H9 (cell line): Measurements from ENCODE around the gene DBN1. TPM values are rescaled to one million over a fixed set of nuclear protein-coding genes. Genes with fewer than 3 reads are reported as not detected.

ENCODE experiments used
- DNase-seq: peaks from one replicate; pipeline ENCODE4 v3.0.0-alpha.2; 2017
- H2AFZ ChIP-seq: one replicate; pipeline ENCODE4 v1.6.1; 2013; ENCODE audit warnings: mild to moderate bottlenecking, low read length, control low read depth, moderate library complexity
- H2AK5ac ChIP-seq: 2 replicates; pipeline ENCODE4 v1.6.1; 2013; ENCODE audit warnings: low read length, control low read depth, mixed read lengths; ENCODE audit not compliant: insufficient read length
- H2BK120ac ChIP-seq: one replicate; pipeline ENCODE4 v1.6.1; 2013; ENCODE audit warnings: low read depth, mild to moderate bottlenecking, low read length, control low read depth, inconsistent platforms; ENCODE audit not compliant: poor library complexity, severe bottlenecking
- H2BK12ac ChIP-seq: 2 replicates; pipeline ENCODE4 v1.6.1; 2013; ENCODE audit warnings: low read length, control low read depth, mixed read lengths, low read depth; ENCODE audit not compliant: insufficient read length
- H2BK15ac ChIP-seq: 2 replicates; pipeline ENCODE4 v1.6.1; 2013; ENCODE audit warnings: low read depth, low read length, control low read depth
- H2BK20ac ChIP-seq: one replicate; pipeline ENCODE4 v1.6.1; 2013; ENCODE audit warnings: low read depth, mild to moderate bottlenecking, low read length, control low read depth, inconsistent platforms; ENCODE audit not compliant: poor library complexity, severe bottlenecking
- H2BK5ac ChIP-seq: 2 replicates; pipeline ENCODE4 v1.6.1; 2013; ENCODE audit warnings: low read length, control low read depth, mixed read lengths; ENCODE audit not compliant: insufficient read length
- H3K14ac ChIP-seq: 2 replicates; pipeline ENCODE4 v1.6.1; 2013; ENCODE audit warnings: low read length, control low read depth; ENCODE audit not compliant: insufficient read depth
- H3K18ac ChIP-seq: 2 replicates; pipeline ENCODE4 v1.6.1; 2013; ENCODE audit warnings: low read depth, mild to moderate bottlenecking, mixed read lengths, low read length, control low read depth; ENCODE audit not compliant: insufficient read length
- H3K23ac ChIP-seq: 2 replicates; pipeline ENCODE4 v1.6.1; 2013; ENCODE audit warnings: low read length, control low read depth, mixed read lengths, low read depth; ENCODE audit not compliant: insufficient read length
- H3K23me2 ChIP-seq: 2 replicates; pipeline ENCODE4 v1.6.1; 2013; ENCODE audit warnings: low read depth, mild to moderate bottlenecking, mixed read lengths, low read length, control low read depth; ENCODE audit not compliant: insufficient read length, poor library complexity, severe bottlenecking
- H3K27ac ChIP-seq: 2 replicates; pipeline ENCODE4 v1.5.1; 2013; ENCODE audit warnings: low read length, control low read depth, mixed read lengths, low read depth; ENCODE audit not compliant: insufficient read length
- H3K27me3 ChIP-seq: 2 replicates; pipeline ENCODE4 v1.6.1; 2013; ENCODE audit warnings: low read length, control low read depth, inconsistent platforms; ENCODE audit not compliant: insufficient read depth
- H3K4ac ChIP-seq: 2 replicates; pipeline ENCODE4 v1.6.1; 2013; ENCODE audit warnings: low read depth, mild to moderate bottlenecking, control low read depth, inconsistent platforms, low read length, moderate library complexity
- H3K4me1 ChIP-seq: 2 replicates; pipeline ENCODE4 v1.6.1; 2013; ENCODE audit warnings: low read length, control low read depth, inconsistent platforms; ENCODE audit not compliant: insufficient read depth
- H3K4me2 ChIP-seq: 2 replicates; pipeline ENCODE4 v1.6.1; 2013; ENCODE audit warnings: low read length, control low read depth, mixed read lengths; ENCODE audit not compliant: insufficient read length, insufficient read depth
- H3K56ac ChIP-seq: 2 replicates; pipeline ENCODE4 v1.6.1; 2013; ENCODE audit warnings: low read depth, mild to moderate bottlenecking, mixed read lengths, low read length, control low read depth; ENCODE audit not compliant: insufficient read length
- H3K79me1 ChIP-seq: 2 replicates; pipeline ENCODE4 v1.6.1; 2013; ENCODE audit warnings: low read depth, mild to moderate bottlenecking, moderate library complexity, low read length, control low read depth, inconsistent platforms; ENCODE audit not compliant: insufficient read depth, poor library complexity, severe bottlenecking
- H3K79me2 ChIP-seq: 2 replicates; pipeline ENCODE4 v1.6.1; 2013; ENCODE audit warnings: low read length, control low read depth, inconsistent platforms; ENCODE audit not compliant: insufficient read depth
- H3K9ac ChIP-seq: 2 replicates; pipeline ENCODE4 v1.6.1; 2013; ENCODE audit warnings: low read length, control low read depth, mixed read lengths; ENCODE audit not compliant: insufficient read length; ENCODE audit errors: extremely low read depth
- H3K9me3 ChIP-seq: one replicate; pipeline ENCODE4 v1.6.1; 2013; ENCODE audit warnings: low read depth, low read length, inconsistent platforms; ENCODE audit not compliant: control insufficient read depth
- H3T11ph ChIP-seq: one replicate; pipeline ENCODE4 v1.6.1; 2013; ENCODE audit warnings: mild to moderate bottlenecking, low read length, control low read depth, inconsistent platforms
- H4K20me1 ChIP-seq: one replicate; pipeline ENCODE4 v1.6.1; 2013; ENCODE audit not compliant: control insufficient read depth, insufficient read length, insufficient read depth
- H4K5ac ChIP-seq: 2 replicates; pipeline ENCODE4 v1.6.1; 2013; ENCODE audit warnings: low read depth, mild to moderate bottlenecking, mixed read lengths, low read length, control low read depth; ENCODE audit not compliant: insufficient read length
- H4K8ac ChIP-seq: replicated peaks from 2 replicates; pipeline ENCODE4 v1.6.1; 2013; ENCODE audit warnings: low read length, control low read depth, mixed read lengths, low read depth; ENCODE audit not compliant: insufficient read length
- H4K91ac ChIP-seq: 2 replicates; pipeline ENCODE4 v1.6.1; 2013; ENCODE audit warnings: low read depth, mild to moderate bottlenecking, moderate library complexity, mixed read lengths, low read length, control low read depth; ENCODE audit not compliant: insufficient read length
- H3K27ac Mint-ChIP-seq, 3 experiments: 2 replicates in 2 of 3; 3 replicates in 1 of 3; pipeline ENCODE4 v1.8.0; 2020 to 2021; ENCODE audit warnings: mixed read lengths in 3 of 3, mild to moderate bottlenecking in 1 of 3, moderate library complexity in 1 of 3
- H3K27me3 Mint-ChIP-seq: 2 replicates; pipeline ENCODE4 v1.8.0; 2021; ENCODE audit warnings: low read depth, mild to moderate bottlenecking, moderate library complexity, mixed read lengths
- H3K36me3 Mint-ChIP-seq, 3 experiments: 2 replicates in 2 of 3; 3 replicates in 1 of 3; pipeline ENCODE4 v1.8.0; 2020 to 2021; ENCODE audit warnings: low read depth in 3 of 3, mixed read lengths in 3 of 3; ENCODE audit not compliant: insufficient read depth in 1 of 3
- H3K4me1 Mint-ChIP-seq, 2 experiments: 2 replicates each; pipeline ENCODE4 v1.8.0; 2020; ENCODE audit warnings: mixed read lengths in 2 of 2
- H3K4me3 Mint-ChIP-seq, 2 experiments: 2 replicates in 1 of 2; 3 replicates in 1 of 2; pipeline ENCODE4 v1.8.0; 2020 to 2021; ENCODE audit warnings: mild to moderate bottlenecking in 2 of 2, mixed read lengths in 2 of 2, moderate library complexity in 1 of 2
- H3K9me3 Mint-ChIP-seq, 2 experiments: 2 replicates in 1 of 2; 3 replicates in 1 of 2; pipeline ENCODE4 v1.8.0; 2020; ENCODE audit warnings: mild to moderate bottlenecking in 2 of 2, mixed read lengths in 2 of 2, moderate library complexity in 1 of 2
- WGBS: extraction: QIAGEN DNeasy Blood & Tissue Kit; methylation state at CpG from one replicate; pipeline ENCODE4 v1.1.7; 2013; ENCODE audit warnings: missing lambda C conversion rate, low lambda C conversion rate, mixed read lengths; ENCODE audit not compliant: insufficient read length; ENCODE audit errors: extremely low coverage; 5-methylcytosine and 5-hydroxymethylcytosine counted together
- total RNA-seq: library from RNA; stranded (reverse); gene quantifications from 2 replicates; pipeline ENCODE4 v1.2.1, GENCODE V29; 2021
- TF ChIP-seq, protein P1 (sequence below): fragments of 200-600 bp; sonication (generic); conservative IDR thresholded peaks from 3 replicates; pipeline ENCODE4 v1.8.0; 2021; ENCODE audit warnings: antibody characterized with exemption, mild to moderate bottlenecking

Gene DBN1
- total RNA-seq, 1 experiment from 2014 or later = 340 TPM

DNA sequence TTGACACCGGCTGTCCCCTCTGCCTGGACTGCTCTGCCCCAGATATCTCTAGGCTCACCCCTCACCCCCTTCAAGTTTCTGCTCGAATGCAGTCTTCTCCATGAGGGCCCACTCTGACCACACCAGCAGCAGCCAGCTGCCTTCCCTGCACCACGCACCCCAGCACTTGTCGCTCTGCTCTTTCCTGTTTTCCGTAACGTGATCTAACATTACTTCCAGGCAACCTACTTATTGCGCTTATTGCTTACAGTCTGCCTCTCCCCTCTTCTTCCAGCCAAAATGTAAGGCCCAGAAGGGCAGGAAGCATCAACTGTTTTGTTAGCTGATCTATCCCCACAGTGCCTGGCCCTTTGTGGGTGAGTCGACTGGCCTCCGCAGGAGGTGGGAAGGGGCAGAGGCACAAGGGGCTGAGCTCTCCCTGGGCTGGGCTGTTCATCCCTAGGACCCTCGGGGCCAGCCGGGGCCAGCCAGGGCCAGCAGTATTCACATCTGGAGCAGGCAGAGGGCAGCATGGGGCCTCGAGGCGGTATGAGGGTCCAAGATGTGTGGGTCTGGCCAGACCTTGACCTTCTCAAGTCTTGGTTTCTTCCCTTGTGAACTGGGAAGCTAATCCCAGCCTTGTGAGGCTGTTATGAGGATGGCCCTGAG, 11.6 kb upstream of the DBN1 start:
- Mint-ChIP-seq H3K27ac (peak overlapping the region in 2 of 3 experiments; percentile 76 to 83; a peak in 5 of 7 replicates), H3K36me3 (peaks cover 34 to 78% (median 74%) of the 10 kb centered on the region in 3 experiments)

More for the DNA sequence above, 11.6 kb upstream of the DBN1 start:
- no peak overlapping the region for H2AFZ ChIP-seq
- no peak overlapping the region for H3K4ac ChIP-seq
- no peak overlapping the region for H2BK120ac ChIP-seq
- H3K23me2 ChIP-seq = no peaks in the 10 kb centered on the region
- H3K56ac ChIP-seq = no peak overlapping the region
- DNase-seq = no peak
- H4K5ac ChIP-seq = no peak overlapping the region
- Mint-ChIP-seq H3K27me3 (no peaks in the 10 kb centered on the region; the same call in none of the 2 replicates), H3K4me1 (0 out of 4 replicates have a peak, but pooled peaks cover 0 to 2% of the 10 kb centered on the region in 2 experiments), H3K4me3 (no peak overlapping the region; a peak in 1 of 5 replicates), H3K9me3 (no peaks in the 10 kb centered on the region)
- no peaks in the 10 kb centered on the region for H3K79me2 ChIP-seq
- H3K4me2 ChIP-seq = no peak overlapping the region
- no peaks in the 10 kb centered on the region for H3K27me3 ChIP-seq
- H3T11ph ChIP-seq = no peak overlapping the region
- H4K91ac ChIP-seq = no peak overlapping the region
- WGBS = no CpG with 5 or more reads among the region's 13 CpGs
- no peak overlapping the region for H3K27ac ChIP-seq
- TF ChIP-seq, protein P1, sequence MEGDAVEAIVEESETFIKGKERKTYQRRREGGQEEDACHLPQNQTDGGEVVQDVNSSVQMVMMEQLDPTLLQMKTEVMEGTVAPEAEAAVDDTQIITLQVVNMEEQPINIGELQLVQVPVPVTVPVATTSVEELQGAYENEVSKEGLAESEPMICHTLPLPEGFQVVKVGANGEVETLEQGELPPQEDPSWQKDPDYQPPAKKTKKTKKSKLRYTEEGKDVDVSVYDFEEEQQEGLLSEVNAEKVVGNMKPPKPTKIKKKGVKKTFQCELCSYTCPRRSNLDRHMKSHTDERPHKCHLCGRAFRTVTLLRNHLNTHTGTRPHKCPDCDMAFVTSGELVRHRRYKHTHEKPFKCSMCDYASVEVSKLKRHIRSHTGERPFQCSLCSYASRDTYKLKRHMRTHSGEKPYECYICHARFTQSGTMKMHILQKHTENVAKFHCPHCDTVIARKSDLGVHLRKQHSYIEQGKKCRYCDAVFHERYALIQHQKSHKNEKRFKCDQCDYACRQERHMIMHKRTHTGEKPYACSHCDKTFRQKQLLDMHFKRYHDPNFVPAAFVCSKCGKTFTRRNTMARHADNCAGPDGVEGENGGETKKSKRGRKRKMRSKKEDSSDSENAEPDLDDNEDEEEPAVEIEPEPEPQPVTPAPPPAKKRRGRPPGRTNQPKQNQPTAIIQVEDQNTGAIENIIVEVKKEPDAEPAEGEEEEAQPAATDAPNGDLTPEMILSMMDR = no peak
- no peak overlapping the region for H3K23ac ChIP-seq
- no peaks in the 10 kb centered on the region for H4K20me1 ChIP-seq
- H2BK12ac ChIP-seq = no peak overlapping the region
- no peaks in the 10 kb centered on the region for H3K79me1 ChIP-seq
- no peak overlapping the region for H3K18ac ChIP-seq
- H4K8ac ChIP-seq = peak overlapping the region; percentile 1
- H2AK5ac ChIP-seq = no peak overlapping the region
- no peak overlapping the region for H3K9ac ChIP-seq
- H3K4me1 ChIP-seq = no peaks in the 10 kb centered on the region
- no peak overlapping the region for H2BK5ac ChIP-seq
- no peaks in the 10 kb centered on the region for H3K9me3 ChIP-seq
- H2BK15ac ChIP-seq = no peak overlapping the region
- no peak overlapping the region for H2BK20ac ChIP-seq
- H3K14ac ChIP-seq = no peak overlapping the region
